ENCODE data around the gene SLC12A2.

GRCh38 chr5:128062172-128062746 lies 21.3 kb upstream of the SLC12A2 start:
- TF ChIP-seq, protein P1, sequence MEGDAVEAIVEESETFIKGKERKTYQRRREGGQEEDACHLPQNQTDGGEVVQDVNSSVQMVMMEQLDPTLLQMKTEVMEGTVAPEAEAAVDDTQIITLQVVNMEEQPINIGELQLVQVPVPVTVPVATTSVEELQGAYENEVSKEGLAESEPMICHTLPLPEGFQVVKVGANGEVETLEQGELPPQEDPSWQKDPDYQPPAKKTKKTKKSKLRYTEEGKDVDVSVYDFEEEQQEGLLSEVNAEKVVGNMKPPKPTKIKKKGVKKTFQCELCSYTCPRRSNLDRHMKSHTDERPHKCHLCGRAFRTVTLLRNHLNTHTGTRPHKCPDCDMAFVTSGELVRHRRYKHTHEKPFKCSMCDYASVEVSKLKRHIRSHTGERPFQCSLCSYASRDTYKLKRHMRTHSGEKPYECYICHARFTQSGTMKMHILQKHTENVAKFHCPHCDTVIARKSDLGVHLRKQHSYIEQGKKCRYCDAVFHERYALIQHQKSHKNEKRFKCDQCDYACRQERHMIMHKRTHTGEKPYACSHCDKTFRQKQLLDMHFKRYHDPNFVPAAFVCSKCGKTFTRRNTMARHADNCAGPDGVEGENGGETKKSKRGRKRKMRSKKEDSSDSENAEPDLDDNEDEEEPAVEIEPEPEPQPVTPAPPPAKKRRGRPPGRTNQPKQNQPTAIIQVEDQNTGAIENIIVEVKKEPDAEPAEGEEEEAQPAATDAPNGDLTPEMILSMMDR (IDR thresholded peaks at IDR 0.05) = no peak
- TF ChIP-seq SIN3A (IDR thresholded peaks at IDR 0.05; ENCODE audit: borderline replicate concordance, insufficient read depth, low read depth, low read length) (no peak), POLR2AphosphoS5 (IDR thresholded peaks at IDR 0.05; ENCODE audit: low read depth, low read length) (no peak)
- TF ChIP-seq, protein P2, sequence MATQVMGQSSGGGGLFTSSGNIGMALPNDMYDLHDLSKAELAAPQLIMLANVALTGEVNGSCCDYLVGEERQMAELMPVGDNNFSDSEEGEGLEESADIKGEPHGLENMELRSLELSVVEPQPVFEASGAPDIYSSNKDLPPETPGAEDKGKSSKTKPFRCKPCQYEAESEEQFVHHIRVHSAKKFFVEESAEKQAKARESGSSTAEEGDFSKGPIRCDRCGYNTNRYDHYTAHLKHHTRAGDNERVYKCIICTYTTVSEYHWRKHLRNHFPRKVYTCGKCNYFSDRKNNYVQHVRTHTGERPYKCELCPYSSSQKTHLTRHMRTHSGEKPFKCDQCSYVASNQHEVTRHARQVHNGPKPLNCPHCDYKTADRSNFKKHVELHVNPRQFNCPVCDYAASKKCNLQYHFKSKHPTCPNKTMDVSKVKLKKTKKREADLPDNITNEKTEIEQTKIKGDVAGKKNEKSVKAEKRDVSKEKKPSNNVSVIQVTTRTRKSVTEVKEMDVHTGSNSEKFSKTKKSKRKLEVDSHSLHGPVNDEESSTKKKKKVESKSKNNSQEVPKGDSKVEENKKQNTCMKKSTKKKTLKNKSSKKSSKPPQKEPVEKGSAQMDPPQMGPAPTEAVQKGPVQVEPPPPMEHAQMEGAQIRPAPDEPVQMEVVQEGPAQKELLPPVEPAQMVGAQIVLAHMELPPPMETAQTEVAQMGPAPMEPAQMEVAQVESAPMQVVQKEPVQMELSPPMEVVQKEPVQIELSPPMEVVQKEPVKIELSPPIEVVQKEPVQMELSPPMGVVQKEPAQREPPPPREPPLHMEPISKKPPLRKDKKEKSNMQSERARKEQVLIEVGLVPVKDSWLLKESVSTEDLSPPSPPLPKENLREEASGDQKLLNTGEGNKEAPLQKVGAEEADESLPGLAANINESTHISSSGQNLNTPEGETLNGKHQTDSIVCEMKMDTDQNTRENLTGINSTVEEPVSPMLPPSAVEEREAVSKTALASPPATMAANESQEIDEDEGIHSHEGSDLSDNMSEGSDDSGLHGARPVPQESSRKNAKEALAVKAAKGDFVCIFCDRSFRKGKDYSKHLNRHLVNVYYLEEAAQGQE (IDR thresholded peaks at IDR 0.05; ENCODE audit: insufficient read depth in 1 of 2, low read depth in 2 of 2, low read length in 1 of 2) = no peak

Measured in Panc1 (cell line).